ENCODE results near the gene P2RX7.
A peak's percentile ranks its signal among the peaks of the same experiment; 100 is the strongest.
"Not testable (repeated sequence)": the region's sequence is repeated elsewhere in the genome, so short reads cannot be mapped to it uniquely, and the experiment has no call there.

The P2RX7 gene

GRCh38 chr12:121209624-121210572 is 77.2 kb downstream of the P2RX7 start, which contains the start of gene P2RX4:
Gene P2RX4, plus strand, starts transcription at chr12:121210129. Its CDS starts 36 bp downstream, at chr12:121210165.
- DNase-seq, result peak; percentile 85

GRCh38 chr12:121212875-121213274 is 80.2 kb downstream of the P2RX7 start:
- DNase-seq, result no peak

GRCh38 chr12:121214166-121214777 is 81.6 kb downstream of the P2RX7 start:
- DNase-seq, result no peak

GRCh38 chr12:121214855-121215745 is 82.4 kb downstream of the P2RX7 start:
- no peak for DNase-seq

GRCh38 chr12:121216102-121216501 is 83.4 kb downstream of the P2RX7 start:
- no peak for DNase-seq

- DNase-seq, result no peak
These were observed 84.4 kb downstream of the P2RX7 start for GRCh38 chr12:121217063-121217462.

- no peak for DNase-seq
These were observed 85.1 kb downstream of the P2RX7 start for GRCh38 chr12:121217761-121218160.

- peak; percentile 35 for DNase-seq
These were observed 86.1 kb downstream of the P2RX7 start for GRCh38 chr12:121218588-121219352.

- DNase-seq, result no peak
These were observed 86.8 kb downstream of the P2RX7 start for GRCh38 chr12:121219353-121219986.

GRCh38 chr12:121222847-121223246 is 90.2 kb downstream of the P2RX7 start:
- DNase-seq, result no peak

- no peak for DNase-seq
These were observed 90.9 kb downstream of the P2RX7 start for GRCh38 chr12:121223292-121224285.

- DNase-seq, result no peak
These were observed 91.9 kb downstream of the P2RX7 start for GRCh38 chr12:121224591-121224990.

GRCh38 chr12:121226399-121226798 is 93.7 kb downstream of the P2RX7 start:
- DNase-seq, result no peak

GRCh38 chr12:121226871-121227270 is 94.2 kb downstream of the P2RX7 start:
- not testable (repeated sequence) for DNase-seq

GRCh38 chr12:121227294-121227693 is 94.6 kb downstream of the P2RX7 start:
- peak; percentile 91 for DNase-seq

- DNase-seq, result no peak
These were observed 96.4 kb downstream of the P2RX7 start for GRCh38 chr12:121228919-121229665.

GRCh38 chr12:121229826-121230537 is 97.3 kb downstream of the P2RX7 start:
- DNase-seq, result peak; percentile 75

GRCh38 chr12:121230538-121230907 is 97.8 kb downstream of the P2RX7 start:
- no peak for DNase-seq

GRCh38 chr12:121232163-121232562 is 99.5 kb downstream of the P2RX7 start:
- DNase-seq, result no peak

All from NCI-H146 (cell line).